ENCODE results near the gene PLPP4. TPM values are rescaled to one million over a fixed set of nuclear protein-coding genes. Genes with fewer than 3 reads are reported as not detected.

PLPP4 gene
- polyA plus RNA-seq (ENCODE audit: insufficient read length in 10 of 10) = 1 to 10 TPM in 2 of 10 donors, under 1 TPM in 4, not detected in 4; 0.14 to 2.1 (median 0.52) TPM
- long read RNA-seq, donor 1 = 0 reads
- long read RNA-seq, donor 2 = 0 reads
- long read RNA-seq, donor 3 = 0 reads
- long read RNA-seq, donor 4 = 0 reads
- long read RNA-seq, donor 5 = 0 reads
- long read RNA-seq, donor 6 = 0 reads
- long read RNA-seq, donor 7 = 0 reads
- long read RNA-seq, donor 8 = 0 reads
- long read RNA-seq, donor 9 = 0 reads

- peak; percentile 31 to 63 (median 34) for DNase-seq
These were observed at the start of gene PLPP4 for GRCh38 chr10:120456626-120457430. Gene PLPP4 (plus strand): TSS chr10:120457227. CDS start chr10:120457306, 79 bp downstream.

- DNase-seq = no peak
These were observed 47.2 kb upstream of the PLPP4 start for GRCh38 chr10:120409816-120410215.

- no peak for DNase-seq
These were observed 42.1 kb upstream of the PLPP4 start for GRCh38 chr10:120414946-120415345.

- peak in 1 of 3 donors; percentile 84 for DNase-seq
These were observed 41.2 kb upstream of the PLPP4 start for GRCh38 chr10:120415709-120416330.

GRCh38 chr10:120420421-120420820 lies 36.6 kb upstream of the PLPP4 start:
- DNase-seq = no peak

- DNase-seq = no peak
These were observed 35.8 kb upstream of the PLPP4 start for GRCh38 chr10:120421250-120421649.

- DNase-seq = peak in 1 of 3 donors; percentile 88
These were observed 34.6 kb upstream of the PLPP4 start for GRCh38 chr10:120422457-120422856.

- peak in 2 of 3 donors; percentile 37 to 80 for DNase-seq
These were observed 33.4 kb upstream of the PLPP4 start for GRCh38 chr10:120423431-120424197.

- DNase-seq = no peak
These were observed 32.9 kb upstream of the PLPP4 start for GRCh38 chr10:120424198-120424464.

GRCh38 chr10:120426306-120426705 lies 30.7 kb upstream of the PLPP4 start:
- DNase-seq = peak in 1 of 3 donors; percentile 45

- DNase-seq = peak in 1 of 3 donors; percentile 42
These were observed 28.3 kb upstream of the PLPP4 start for GRCh38 chr10:120428754-120429153.

GRCh38 chr10:120429395-120429794 lies 27.6 kb upstream of the PLPP4 start:
- peak in 1 of 3 donors; percentile 57 for DNase-seq

- peak in 1 of 3 donors; percentile 9 for DNase-seq
These were observed 25.8 kb upstream of the PLPP4 start for GRCh38 chr10:120431251-120431651.

- DNase-seq = no peak
These were observed 24.8 kb upstream of the PLPP4 start for GRCh38 chr10:120432209-120432608.

- no peak for DNase-seq
These were observed 23.9 kb upstream of the PLPP4 start for GRCh38 chr10:120433141-120433540.

- no peak for DNase-seq
These were observed 20.5 kb upstream of the PLPP4 start for GRCh38 chr10:120436439-120437112.

- no peak for DNase-seq
These were observed 19.5 kb upstream of the PLPP4 start for GRCh38 chr10:120437541-120437940.

- peak in 1 of 3 donors; percentile 28 for DNase-seq
These were observed 5.1 kb upstream of the PLPP4 start for GRCh38 chr10:120451968-120452367.

GRCh38 chr10:120453319-120453718 lies 3.7 kb upstream of the PLPP4 start:
- DNase-seq = no peak

- no peak for DNase-seq
These were observed 3.1 kb upstream of the PLPP4 start for GRCh38 chr10:120453886-120454285.

- no peak for DNase-seq
These were observed 2.0 kb upstream of the PLPP4 start for GRCh38 chr10:120455004-120455403.

- no peak for DNase-seq
These were observed 1.4 kb upstream of the PLPP4 start for GRCh38 chr10:120455606-120456005.

Data from muscle of back (tissue), 13 donors.